ENCODE results near the gene SPIN3.
"Not testable (repeated sequence)": the region's sequence is repeated elsewhere in the genome, so short reads cannot be mapped to it uniquely, and the experiment has no call there.

The SPIN3 gene

GRCh38 chrX:56995271-56995994 lies at the start of gene SPIN3:
Gene SPIN3, minus strand, starts transcription at chrX:56995541. Its CDS starts 594 bp downstream, at chrX:56994947.
- peak; percentile 55 for DNase-seq

- DNase-seq: no peak
Measured at GRCh38 chrX:57044245-57044644, 48.9 kb upstream of the SPIN3 start.

GRCh38 chrX:57037265-57037664 lies 41.9 kb upstream of the SPIN3 start:
- DNase-seq: not testable (repeated sequence)

- DNase-seq: no peak
Measured at GRCh38 chrX:56994375-56995270, 718 bp downstream of the SPIN3 start.

- DNase-seq: no peak
Measured at GRCh38 chrX:56987741-56988140, 7.6 kb downstream of the SPIN3 start.

GRCh38 chrX:56986138-56986537 lies 9.2 kb downstream of the SPIN3 start:
- DNase-seq: no peak

GRCh38 chrX:56978172-56978571 lies 17.2 kb downstream of the SPIN3 start:
- peak; percentile 53 for DNase-seq

GRCh38 chrX:56975611-56976010 lies 19.7 kb downstream of the SPIN3 start:
- no peak for DNase-seq

- DNase-seq: no peak
Measured at GRCh38 chrX:56974408-56974807, 20.9 kb downstream of the SPIN3 start.

GRCh38 chrX:56969559-56969958 lies 25.8 kb downstream of the SPIN3 start:
- DNase-seq: no peak

- no peak for DNase-seq
Measured at GRCh38 chrX:56968980-56969379, 26.4 kb downstream of the SPIN3 start.

GRCh38 chrX:56963377-56963776 lies 32.0 kb downstream of the SPIN3 start:
- DNase-seq: no peak

GRCh38 chrX:56947699-56948098 lies 47.6 kb downstream of the SPIN3 start:
- no peak for DNase-seq

- DNase-seq: not testable (repeated sequence)
Measured at GRCh38 chrX:56946201-56946600, 49.1 kb downstream of the SPIN3 start.

GRCh38 chrX:56945226-56945625 lies 50.1 kb downstream of the SPIN3 start:
- DNase-seq: not testable (repeated sequence)

- DNase-seq: no peak
Measured at GRCh38 chrX:56943264-56943663, 52.1 kb downstream of the SPIN3 start.
